Measurements from ENCODE around the gene RET.

RET gene

GRCh38 chr10:43110338-43111071 is 33.6 kb downstream of the RET start:
- no peak overlapping the region for H3K9ac ChIP-seq (ENCODE audit: insufficient read length, low read depth)
- no peak overlapping the region for H3K4me3 ChIP-seq (ENCODE audit: insufficient read length, low read depth)
- TF ChIP-seq ZNF274 (IDR thresholded peaks at IDR 0.05; ENCODE audit: low read depth, low read length) (no peak), SUZ12 (IDR thresholded peaks at IDR 0.05; ENCODE audit: extremely low read depth, insufficient read depth, insufficient read length) (no peak), YY1 (IDR thresholded peaks at IDR 0.05; ENCODE audit: insufficient read depth, insufficient read length) (no peak)
- peaks cover 13% of the 10 kb centered on the region for H3K4me1 ChIP-seq (ENCODE audit: insufficient read depth, insufficient read length)
- no peak for DNase-seq (ENCODE audit: low read depth, low spot score)
- no peaks in the 10 kb centered on the region for H3K36me3 ChIP-seq (ENCODE audit: insufficient read depth, insufficient read length, low read length)
- no peaks in the 10 kb centered on the region for H3K27me3 ChIP-seq (ENCODE audit: insufficient read depth, insufficient read length)
- no peaks in the 10 kb centered on the region for H3K9me3 ChIP-seq (ENCODE audit: insufficient read depth, low read length)

- H3K36me3 ChIP-seq (ENCODE audit: insufficient read depth, insufficient read length, low read length): no peaks in the 10 kb centered on the region
- no peaks in the 10 kb centered on the region for H3K9me3 ChIP-seq (ENCODE audit: insufficient read depth, low read length)
- no peaks in the 10 kb centered on the region for H3K27me3 ChIP-seq (ENCODE audit: insufficient read depth, insufficient read length)
- TF ChIP-seq YY1 (IDR thresholded peaks at IDR 0.05; ENCODE audit: insufficient read depth, insufficient read length) (no peak), SUZ12 (IDR thresholded peaks at IDR 0.05; ENCODE audit: extremely low read depth, insufficient read depth, insufficient read length) (no peak), ZNF274 (IDR thresholded peaks at IDR 0.05; ENCODE audit: low read depth, low read length) (no peak)
- DNase-seq (ENCODE audit: low read depth, low spot score): no peak
- H3K4me1 ChIP-seq (ENCODE audit: insufficient read depth, insufficient read length): peaks cover 10% of the 10 kb centered on the region
- H3K4me3 ChIP-seq (ENCODE audit: insufficient read length, low read depth): no peak overlapping the region
- no peak overlapping the region for H3K9ac ChIP-seq (ENCODE audit: insufficient read length, low read depth)
These were observed 34.2 kb downstream of the RET start for GRCh38 chr10:43111101-43111500.

GRCh38 chr10:43111921-43112607 is 35.2 kb downstream of the RET start:
- no peak for DNase-seq (ENCODE audit: low read depth, low spot score)
- Histone ChIP-seq H3K27me3 (ENCODE audit: insufficient read depth, insufficient read length) (no peaks in the 10 kb centered on the region), H3K4me3 (ENCODE audit: insufficient read length, low read depth) (no peak overlapping the region), H3K36me3 (ENCODE audit: insufficient read depth, insufficient read length, low read length) (no peaks in the 10 kb centered on the region), H3K9me3 (ENCODE audit: insufficient read depth, low read length) (no peaks in the 10 kb centered on the region), H3K4me1 (ENCODE audit: insufficient read depth, insufficient read length) (peaks cover 10% of the 10 kb centered on the region), H3K9ac (ENCODE audit: insufficient read length, low read depth) (no peak overlapping the region)
- no peak for TF ChIP-seq SUZ12 (IDR thresholded peaks at IDR 0.05; ENCODE audit: extremely low read depth, insufficient read depth, insufficient read length)
- no peak for TF ChIP-seq ZNF274 (IDR thresholded peaks at IDR 0.05; ENCODE audit: low read depth, low read length)
- TF ChIP-seq YY1 (IDR thresholded peaks at IDR 0.05; ENCODE audit: insufficient read depth, insufficient read length): no peak

- TF ChIP-seq YY1 (IDR thresholded peaks at IDR 0.05; ENCODE audit: insufficient read depth, insufficient read length) (no peak), SUZ12 (IDR thresholded peaks at IDR 0.05; ENCODE audit: extremely low read depth, insufficient read depth, insufficient read length) (no peak), ZNF274 (IDR thresholded peaks at IDR 0.05; ENCODE audit: low read depth, low read length) (no peak)
- H3K36me3 ChIP-seq (ENCODE audit: insufficient read depth, insufficient read length, low read length): no peaks in the 10 kb centered on the region
- DNase-seq (ENCODE audit: low read depth, low spot score): no peak
- peaks cover 10% of the 10 kb centered on the region for H3K4me1 ChIP-seq (ENCODE audit: insufficient read depth, insufficient read length)
- no peak overlapping the region for H3K9ac ChIP-seq (ENCODE audit: insufficient read length, low read depth)
- no peaks in the 10 kb centered on the region for H3K9me3 ChIP-seq (ENCODE audit: insufficient read depth, low read length)
- no peaks in the 10 kb centered on the region for H3K27me3 ChIP-seq (ENCODE audit: insufficient read depth, insufficient read length)
- H3K4me3 ChIP-seq (ENCODE audit: insufficient read length, low read depth): no peak overlapping the region
These were observed 35.7 kb downstream of the RET start for GRCh38 chr10:43112608-43112961.

GRCh38 chr10:43113201-43114087 is 36.6 kb downstream of the RET start:
- no peaks in the 10 kb centered on the region for H3K36me3 ChIP-seq (ENCODE audit: insufficient read depth, insufficient read length, low read length)
- no peak overlapping the region for H3K9ac ChIP-seq (ENCODE audit: insufficient read length, low read depth)
- H3K9me3 ChIP-seq (ENCODE audit: insufficient read depth, low read length): no peaks in the 10 kb centered on the region
- no peak for DNase-seq (ENCODE audit: low read depth, low spot score)
- TF ChIP-seq SUZ12 (IDR thresholded peaks at IDR 0.05; ENCODE audit: extremely low read depth, insufficient read depth, insufficient read length) (no peak), ZNF274 (IDR thresholded peaks at IDR 0.05; ENCODE audit: low read depth, low read length) (no peak), YY1 (IDR thresholded peaks at IDR 0.05; ENCODE audit: insufficient read depth, insufficient read length) (no peak)
- no peaks in the 10 kb centered on the region for H3K27me3 ChIP-seq (ENCODE audit: insufficient read depth, insufficient read length)
- H3K4me1 ChIP-seq (ENCODE audit: insufficient read depth, insufficient read length): peaks cover 10% of the 10 kb centered on the region
- no peak overlapping the region for H3K4me3 ChIP-seq (ENCODE audit: insufficient read length, low read depth)

GRCh38 chr10:43114088-43114742 is 37.3 kb downstream of the RET start:
- peaks cover 10% of the 10 kb centered on the region for H3K4me1 ChIP-seq (ENCODE audit: insufficient read depth, insufficient read length)
- TF ChIP-seq ZNF274 (IDR thresholded peaks at IDR 0.05; ENCODE audit: low read depth, low read length) (no peak), YY1 (IDR thresholded peaks at IDR 0.05; ENCODE audit: insufficient read depth, insufficient read length) (no peak), SUZ12 (IDR thresholded peaks at IDR 0.05; ENCODE audit: extremely low read depth, insufficient read depth, insufficient read length) (no peak)

More at GRCh38 chr10:43114088-43114742, 37.3 kb downstream of the RET start:
- no peaks in the 10 kb centered on the region for H3K9me3 ChIP-seq (ENCODE audit: insufficient read depth, low read length)
- no peaks in the 10 kb centered on the region for H3K36me3 ChIP-seq (ENCODE audit: insufficient read depth, insufficient read length, low read length)
- H3K27me3 ChIP-seq (ENCODE audit: insufficient read depth, insufficient read length): no peaks in the 10 kb centered on the region
- no peak overlapping the region for H3K9ac ChIP-seq (ENCODE audit: insufficient read length, low read depth)
- no peak overlapping the region for H3K4me3 ChIP-seq (ENCODE audit: insufficient read length, low read depth)
- DNase-seq (ENCODE audit: low read depth, low spot score): no peak
